ENCODE data around the gene PDE1A.

The PDE1A gene

DNA sequence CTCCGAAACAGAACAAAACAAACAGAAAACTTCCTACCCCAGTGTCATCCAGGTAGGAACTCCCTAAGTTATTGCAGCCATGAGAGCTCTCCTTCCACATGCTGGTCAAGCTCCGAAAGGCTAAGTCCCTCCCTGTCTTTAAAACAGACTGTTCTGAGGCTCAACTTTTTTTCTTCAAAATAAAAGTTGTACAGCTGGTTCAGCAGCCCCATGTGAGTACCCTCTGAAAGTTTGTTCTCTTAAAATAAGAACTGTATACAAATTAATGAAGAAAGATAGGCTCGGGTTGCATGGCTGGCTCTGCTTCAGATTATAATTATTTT lies at the start of gene PDE1A:
PDE1A (minus strand) TSS at position 119 of the 323 bp plus-strand sequence.
- DNase-seq, result no peak

- no peak for DNase-seq
Observed at GRCh38 chr2:182473635-182474034, 46.8 kb upstream of the PDE1A start.

DNA sequence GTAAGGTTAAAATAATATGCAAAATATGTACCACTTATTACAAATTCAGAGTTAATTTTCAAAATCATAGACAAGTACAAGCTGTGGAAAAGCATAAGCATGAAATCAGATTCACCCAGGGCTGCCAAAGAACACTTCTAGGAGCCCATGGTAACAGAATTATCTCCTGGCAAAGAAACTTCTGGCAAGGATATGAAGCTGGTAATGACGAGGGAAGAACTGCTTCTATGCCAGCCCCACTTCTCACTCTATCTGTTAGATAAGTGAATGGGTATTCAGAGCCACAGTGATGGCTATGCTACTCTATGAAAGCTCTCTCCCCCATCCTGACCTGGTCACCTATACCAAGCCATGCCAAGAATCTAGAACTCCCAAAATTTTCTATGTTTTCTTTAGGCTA lies 36.9 kb upstream of the PDE1A start:
- no peak for DNase-seq

DNA sequence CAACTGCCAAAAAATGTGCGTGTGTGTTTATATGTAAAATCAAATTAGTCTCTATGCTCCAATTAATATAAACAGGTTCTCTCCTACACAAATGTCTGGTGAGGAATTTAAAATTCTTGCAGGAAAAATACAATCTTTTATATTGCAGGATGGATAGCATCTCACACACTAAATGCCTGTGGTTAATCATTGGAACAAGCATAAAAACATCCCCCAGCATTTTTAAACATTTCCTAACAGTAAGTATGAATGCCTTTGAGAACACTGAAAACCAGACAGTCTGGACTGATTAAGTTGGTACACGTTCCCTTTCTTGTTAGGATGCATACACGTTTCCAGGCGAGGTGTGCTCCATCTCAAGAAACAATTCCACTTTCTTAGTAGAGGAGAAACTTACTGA lies 29.9 kb upstream of the PDE1A start:
- DNase-seq, result no peak

DNA sequence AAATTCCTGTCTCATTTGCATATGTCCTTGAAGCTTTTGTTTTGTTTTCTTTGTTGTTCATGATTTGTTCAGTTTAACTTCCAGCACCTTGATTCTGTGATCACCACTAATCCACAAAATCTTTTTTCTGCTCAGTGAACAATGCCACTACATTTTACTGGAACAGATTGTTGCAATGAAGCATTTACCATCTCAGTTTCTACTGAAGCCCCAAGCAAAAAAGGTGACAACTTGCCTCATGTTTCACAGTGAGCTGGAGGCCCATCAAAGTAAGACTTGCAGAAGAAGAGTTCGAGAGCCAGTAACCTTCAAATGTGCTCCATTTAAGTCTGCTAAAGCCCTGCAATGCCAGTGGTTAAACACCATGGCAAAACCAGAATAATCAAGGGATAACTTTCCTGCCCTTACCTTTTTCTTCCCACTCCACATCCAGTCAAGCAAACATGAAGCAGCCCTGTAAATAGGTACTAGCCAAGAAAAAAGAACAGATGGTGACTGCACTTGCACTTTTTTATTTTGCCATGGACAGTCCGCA lies 25.7 kb upstream of the PDE1A start:
- DNase-seq, result no peak

GRCh38 chr2:182448371-182448770 lies 21.5 kb upstream of the PDE1A start:
- no peak for DNase-seq

DNA sequence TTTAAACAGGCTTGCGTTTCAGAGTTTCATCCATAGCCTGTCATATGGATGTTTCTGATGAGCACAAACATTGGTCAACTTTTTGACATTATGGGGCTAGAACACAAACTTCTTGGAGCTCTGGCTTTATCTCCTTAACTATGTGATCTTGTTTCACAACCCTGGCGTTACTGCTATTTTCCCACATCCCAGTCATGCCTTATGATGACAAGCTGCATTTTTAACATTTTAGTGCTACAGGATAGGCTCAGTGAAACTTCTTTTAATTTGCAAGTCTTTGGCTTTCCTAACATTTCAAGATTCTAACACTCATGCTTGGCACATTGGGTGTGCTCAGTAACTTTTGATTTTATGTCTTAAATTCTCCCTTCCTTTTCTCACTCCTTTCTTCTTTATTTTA lies 21.0 kb upstream of the PDE1A start:
- DNase-seq, result no peak

- no peak for DNase-seq
Observed at GRCh38 chr2:182447163-182447562, 20.3 kb upstream of the PDE1A start.

GRCh38 chr2:182446087-182446486 lies 19.3 kb upstream of the PDE1A start:
- no peak for DNase-seq

GRCh38 chr2:182445391-182445965 lies 18.6 kb upstream of the PDE1A start:
- DNase-seq, result no peak

DNA sequence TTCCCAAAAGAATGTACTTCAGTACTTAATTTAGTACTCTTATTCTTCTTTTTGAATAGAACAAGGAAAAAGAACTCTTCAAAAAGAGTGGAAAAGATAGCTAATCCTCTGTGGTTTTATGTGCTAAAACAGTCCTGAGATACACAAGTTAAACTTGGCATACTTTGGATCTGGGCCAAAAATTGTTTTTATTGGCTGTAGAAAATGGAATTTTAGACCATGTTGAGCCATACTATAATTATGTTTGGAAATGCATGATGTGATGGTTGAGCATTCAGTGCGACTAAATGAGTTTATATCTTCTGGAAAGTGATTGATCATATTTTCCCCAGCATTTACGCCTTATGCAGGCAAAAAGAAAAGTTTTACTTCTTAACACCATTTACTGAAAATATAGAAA lies 18.0 kb upstream of the PDE1A start:
- no peak for DNase-seq

GRCh38 chr2:182444170-182444569 lies 17.3 kb upstream of the PDE1A start:
- no peak for DNase-seq

- DNase-seq, result no peak
Observed at GRCh38 chr2:182436252-182436651, 9.4 kb upstream of the PDE1A start.

DNA sequence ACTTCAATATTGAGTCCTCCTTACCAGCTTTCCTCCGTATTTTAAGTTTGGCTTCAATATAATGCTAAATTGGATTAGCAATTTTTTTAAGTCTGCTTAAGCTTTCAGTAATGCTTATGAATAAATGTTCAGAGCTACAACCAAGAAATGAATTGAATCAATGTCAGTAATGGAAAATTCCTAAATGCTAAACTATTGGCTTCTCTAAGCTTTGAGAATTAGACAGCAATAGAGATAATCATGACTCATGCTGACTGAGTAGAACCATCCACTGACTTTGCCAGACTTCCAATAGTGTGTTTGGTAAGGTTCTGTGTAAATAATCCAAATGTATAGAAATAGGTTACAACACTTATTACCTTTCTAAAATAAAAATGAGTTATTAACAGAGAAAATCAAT lies 8.9 kb upstream of the PDE1A start:
- DNase-seq, result no peak

DNA sequence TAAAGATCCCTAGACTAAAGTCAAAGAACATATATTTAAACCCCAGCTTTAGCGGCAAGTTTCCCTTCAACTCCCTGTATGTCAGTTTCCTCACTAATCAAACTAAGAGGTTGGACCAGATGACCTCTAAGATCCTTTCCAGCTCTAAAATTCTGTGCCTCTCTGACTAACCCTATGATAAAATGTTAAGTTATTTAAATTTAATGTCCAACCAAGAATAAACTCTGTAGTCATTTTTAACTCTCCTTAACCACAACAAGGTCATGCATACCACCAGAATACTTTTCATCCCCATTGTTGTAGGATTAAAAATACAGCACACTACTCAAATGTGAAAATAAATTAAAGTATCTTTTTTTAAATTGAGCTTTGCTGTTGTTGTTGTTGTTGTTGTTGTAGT lies 5.2 kb upstream of the PDE1A start:
- no peak for DNase-seq

DNA sequence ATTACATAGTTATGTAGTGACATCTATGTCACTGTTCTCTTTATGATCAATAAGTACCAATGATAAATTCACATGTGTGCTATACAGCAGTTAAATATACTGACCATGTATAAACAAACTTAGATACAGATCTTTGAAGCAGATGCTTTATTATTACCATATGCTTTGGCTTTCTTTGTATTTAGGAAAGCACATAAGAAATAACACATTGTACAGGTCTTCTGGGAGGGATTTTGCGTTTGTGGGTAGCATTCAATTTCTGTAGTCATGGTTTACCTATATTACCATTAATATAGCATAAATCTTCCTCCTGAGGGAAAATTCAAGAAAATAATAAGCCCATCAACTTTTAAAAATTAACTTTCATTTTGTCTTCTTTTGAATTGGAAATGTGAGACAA lies 1.6 kb upstream of the PDE1A start:
- no peak for DNase-seq

GRCh38 chr2:182426082-182426917 lies 536 bp downstream of the PDE1A start:
- DNase-seq, result no peak

DNA sequence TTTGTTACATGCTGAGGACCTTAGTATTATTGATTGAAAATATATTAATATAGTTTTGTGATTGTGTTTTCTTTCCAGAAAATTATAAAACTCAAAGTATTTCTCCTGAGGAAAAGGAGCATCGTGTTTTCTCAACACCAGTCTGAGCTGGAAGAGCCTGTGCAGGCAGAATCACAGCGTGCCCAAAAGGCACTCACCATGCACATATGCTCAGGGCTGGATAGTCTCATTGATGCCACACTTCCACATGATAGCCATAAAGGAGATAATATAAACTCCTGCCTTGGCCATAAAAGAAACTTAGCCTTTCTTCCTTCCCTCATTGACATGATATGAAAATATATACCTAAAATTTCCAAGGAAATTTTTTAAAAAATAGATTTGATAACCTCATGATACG lies 4.0 kb downstream of the PDE1A start:
- DNase-seq, result no peak

DNA sequence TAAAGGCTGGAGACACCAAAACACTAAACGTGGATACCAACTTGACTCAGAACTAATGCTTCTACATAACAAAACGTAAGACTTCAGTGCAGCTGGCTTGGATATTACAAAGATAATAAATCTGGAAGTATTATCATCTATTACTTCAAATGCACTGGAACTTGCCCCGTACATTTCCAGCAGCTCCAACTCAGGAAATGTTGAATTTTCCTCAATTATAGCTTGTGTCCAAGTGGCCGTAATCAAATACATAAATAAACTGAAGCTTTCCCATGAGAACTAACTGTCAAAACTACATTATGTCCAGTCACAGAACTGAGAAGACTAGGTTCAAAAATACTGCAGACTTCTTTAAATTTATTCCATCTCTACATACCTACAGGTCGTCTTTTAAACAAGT lies 6.2 kb downstream of the PDE1A start:
- DNase-seq, result no peak

DNA sequence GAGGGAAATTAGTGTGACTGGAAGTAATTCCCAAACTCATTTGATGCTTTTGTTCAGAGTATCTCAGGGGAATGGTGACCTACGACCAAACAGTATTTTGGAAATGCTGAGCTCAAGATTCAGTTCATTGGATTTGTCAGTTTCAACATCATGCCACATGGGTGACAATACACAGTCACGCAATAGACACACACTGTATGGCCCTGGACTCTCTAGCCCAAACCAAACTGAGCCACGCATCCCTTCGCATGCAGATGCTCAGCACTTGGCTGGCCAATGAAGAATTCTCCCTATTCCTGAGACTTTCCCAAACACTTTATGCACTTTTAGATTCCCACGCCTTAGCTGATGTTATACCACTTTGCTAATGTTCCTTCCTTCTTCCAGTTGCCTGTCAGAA lies 10.0 kb downstream of the PDE1A start:
- DNase-seq, result no peak

DNA sequence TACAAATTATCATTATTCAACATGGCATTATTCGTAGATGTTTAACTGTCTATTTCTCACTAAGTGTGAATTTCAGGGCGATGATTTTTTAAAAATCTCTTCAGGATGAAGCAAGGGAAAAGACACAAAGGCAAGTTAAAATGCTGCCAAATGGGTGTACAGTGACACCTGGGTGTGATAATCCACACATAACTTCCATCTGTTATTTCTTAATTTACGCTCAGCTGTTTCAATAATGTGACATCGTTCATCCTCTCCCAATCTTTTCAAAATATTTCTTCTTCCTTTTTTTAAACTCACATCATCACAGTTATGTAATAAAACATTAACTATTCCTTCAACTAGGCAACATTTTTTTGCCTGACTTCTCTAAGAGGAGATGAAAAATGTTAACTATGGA lies 10.6 kb downstream of the PDE1A start:
- no peak for DNase-seq

GRCh38 chr2:182415771-182416170 lies 11.1 kb downstream of the PDE1A start:
- DNase-seq, result no peak

GRCh38 chr2:182412858-182413257 lies 14.0 kb downstream of the PDE1A start:
- DNase-seq, result no peak

DNA sequence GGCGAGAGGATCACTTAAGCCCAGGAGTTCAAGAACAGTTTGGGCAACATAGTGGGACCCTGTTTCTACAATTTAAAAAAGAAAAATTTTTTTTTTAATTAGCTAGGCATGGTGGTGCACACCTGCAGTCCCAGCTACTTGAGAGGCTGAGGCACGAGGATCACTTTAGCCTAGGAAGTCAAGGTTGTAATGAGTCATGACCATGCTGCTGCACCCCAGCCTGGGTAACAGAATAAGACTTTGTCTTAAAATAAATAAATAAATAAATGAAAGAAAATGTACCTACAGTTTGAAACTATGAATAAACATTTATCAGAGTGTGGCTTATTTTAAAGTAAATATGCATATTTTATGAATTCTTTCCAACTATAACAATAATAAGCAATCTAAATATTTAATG lies 16.7 kb downstream of the PDE1A start:
- DNase-seq, result no peak

GRCh38 chr2:182406221-182406620 lies 20.6 kb downstream of the PDE1A start:
- DNase-seq, result no peak

All from activated effector memory CD4-positive, alpha-beta T cell treated with Interleukin-2 at 50 U/mL for 16 hours (primary cell).